Measurements from ENCODE around the gene PCBP3.

- no peak for TF ChIP-seq CTCF (IDR thresholded peaks at IDR 0.05; ENCODE audit: insufficient read depth, low read length)
- no peak for TF ChIP-seq POLR2AphosphoS5 (IDR thresholded peaks at IDR 0.05; ENCODE audit: low read depth)
- TF ChIP-seq GABPA (IDR thresholded peaks at IDR 0.05; ENCODE audit: low read depth): no peak
- TF ChIP-seq REST (IDR thresholded peaks at IDR 0.05; ENCODE audit: insufficient replicate concordance, low read depth): no peak
Measured at GRCh38 chr21:45811136-45811535, 167.6 kb downstream of the PCBP3 start.
